H1 (cell line): ENCODE measurements around the gene TTC36. TPM values are rescaled to one million over a fixed set of nuclear protein-coding genes. Genes with fewer than 3 reads are reported as not detected.

Source experiments
- CTCF ChIA-PET: fragments of 300-600 bp; sonication (Branson Sonifier 250); formaldehyde crosslinking; loops from one replicate; lab custom pipeline; 2021; ENCODE audit not compliant: partially characterized antibody; lab: Charles Lee
- POLR2A ChIA-PET: fragments of 300-600 bp; sonication (Branson Sonifier 250); formaldehyde crosslinking; loops from one replicate; lab custom pipeline; 2021; ENCODE audit warnings: inconsistent platforms; ENCODE audit not compliant: partially characterized antibody; lab: Charles Lee
- DNase-seq, 2 experiments: peaks; one replicate each; pipeline versions ENCODE4 v3.0.0 to v3.0.0-alpha.2; 2010 to 2022; ENCODE audit warnings: low spot score in 2 of 2, low read depth in 1 of 2, mixed read lengths in 1 of 2
- FAIRE-seq: peaks from 2 replicates; lab custom pipeline; 2011; peaks lifted over from hg19 to GRCh38; lab: Jason Lieb, UNC
- H2AFZ ChIP-seq: 2 replicates; pipeline ENCODE4 v1.8.1; 2012; ENCODE audit warnings: low read length, inconsistent platforms
- H2AK5ac ChIP-seq: 2 replicates; pipeline ENCODE4 v1.6.1; 2013; ENCODE audit warnings: low read depth, low read length
- H2BK120ac ChIP-seq: replicated peaks from 2 replicates; pipeline ENCODE3; 2013; ENCODE audit warnings: low read depth, low read length, inconsistent platforms
- H2BK12ac ChIP-seq: 2 replicates; pipeline ENCODE4 v1.6.1; 2013; ENCODE audit warnings: low read depth, low read length
- H2BK15ac ChIP-seq: 2 replicates; pipeline ENCODE4 v1.6.1; 2013; ENCODE audit warnings: low read length
- H2BK20ac ChIP-seq: 2 replicates; pipeline ENCODE4 v1.6.1; 2013; ENCODE audit warnings: low read length
- H2BK5ac ChIP-seq: 2 replicates; pipeline ENCODE4 v1.6.1; 2013; ENCODE audit warnings: low read depth, low read length
- H3K14ac ChIP-seq: 2 replicates; pipeline ENCODE4 v1.6.1; 2013; ENCODE audit warnings: inconsistent platforms; ENCODE audit not compliant: insufficient read length
- H3K18ac ChIP-seq: 2 replicates; pipeline ENCODE4 v1.6.1; 2013; ENCODE audit warnings: low read length; ENCODE audit errors: extremely low read depth
- H3K23ac ChIP-seq: 2 replicates; pipeline ENCODE4 v1.6.1; 2013; ENCODE audit warnings: inconsistent platforms; ENCODE audit not compliant: insufficient read length
- H3K23me2 ChIP-seq: 2 replicates; pipeline ENCODE4 v1.6.1; 2013; ENCODE audit warnings: low read depth, low read length
- H3K27ac ChIP-seq: 2 replicates; pipeline ENCODE4 v1.6.1; 2011; ENCODE audit warnings: low read depth, low read length, inconsistent platforms
- H3K27me3 ChIP-seq, 4 experiments: replicated peaks in 1 of 4; 1 replicate in 1 of 4; 2 replicates in 3 of 4; pipeline versions ENCODE4 v1.6.1 to v1.8.1; 2011 to 2013; ENCODE audit warnings: low read length in 3 of 4, mild to moderate bottlenecking in 3 of 4, inconsistent platforms in 2 of 4, mixed read lengths in 2 of 4, moderate library complexity in 1 of 4; ENCODE audit not compliant: control insufficient read depth in 3 of 4, insufficient read depth in 3 of 4; ENCODE audit errors: extremely low read depth in 1 of 4
- H3K36me3 ChIP-seq, 4 experiments: 2 replicates each; pipeline versions ENCODE4 v1.6.1 to v1.8.1; 2011 to 2013; ENCODE audit warnings: mild to moderate bottlenecking in 4 of 4, low read length in 3 of 4, moderate library complexity in 2 of 4, control low read depth in 1 of 4, inconsistent platforms in 1 of 4; ENCODE audit not compliant: insufficient read depth in 4 of 4, control insufficient read depth in 2 of 4
- H3K4ac ChIP-seq: replicated peaks from 2 replicates; pipeline ENCODE3; 2013; ENCODE audit warnings: low read length, low read depth, mixed read lengths, inconsistent platforms; ENCODE audit not compliant: insufficient read length
- H3K4me1 ChIP-seq, 4 experiments: replicated peaks in 1 of 4; 1 replicate in 1 of 4; 2 replicates in 3 of 4; pipeline versions ENCODE4 v1.6.1 to v1.8.1; 2011 to 2013; ENCODE audit warnings: low read length in 3 of 4, inconsistent platforms in 2 of 4, mixed read lengths in 1 of 4; ENCODE audit not compliant: insufficient read depth in 4 of 4, control insufficient read depth in 3 of 4
- H3K4me2 ChIP-seq, 2 experiments: 2 replicates each; pipeline versions ENCODE4 v1.6.1 to v1.8.1; 2011 to 2013; ENCODE audit warnings: low read depth in 2 of 2, low read length in 2 of 2, control low read depth in 1 of 2, inconsistent platforms in 1 of 2, mild to moderate bottlenecking in 1 of 2; ENCODE audit not compliant: insufficient read depth in 1 of 2
- H3K4me3 ChIP-seq, 4 experiments: fragments of 200-600, 300-600 bp in 1 of 4; sonication (generic), shearing (Covaris generic), sonication (Bioruptor Twin) in 1 of 4; 2 replicates each; pipeline versions ENCODE4 v1.5.1 to v1.8.1; 2011 to 2016; ENCODE audit warnings: low read length in 4 of 4, low read depth in 3 of 4, control low read depth in 2 of 4, inconsistent platforms in 2 of 4, mild to moderate bottlenecking in 2 of 4, mixed read lengths in 1 of 4, moderate library complexity in 1 of 4; ENCODE audit not compliant: insufficient read depth in 2 of 4; ENCODE audit errors: extremely low read depth in 1 of 4
- H3K56ac ChIP-seq: replicated peaks from 2 replicates; pipeline ENCODE3; 2013; ENCODE audit warnings: low read depth, mild to moderate bottlenecking, mixed read lengths, low read length, inconsistent platforms; ENCODE audit not compliant: insufficient read length
- H3K79me1 ChIP-seq: 2 replicates; pipeline ENCODE4 v1.6.1; 2013; ENCODE audit warnings: low read depth, low read length, control low read depth
- H3K79me2 ChIP-seq, 2 experiments: 2 replicates each; pipeline versions ENCODE4 v1.6.1 to v1.8.1; 2012 to 2013; ENCODE audit warnings: low read length in 2 of 2, mild to moderate bottlenecking in 2 of 2, inconsistent platforms in 1 of 2; ENCODE audit not compliant: insufficient read depth in 2 of 2, control insufficient read depth in 1 of 2
- H3K9ac ChIP-seq, 4 experiments: replicated peaks in 1 of 4; 1 replicate in 1 of 4; 2 replicates in 3 of 4; pipeline versions ENCODE4 v1.6.1 to v1.8.1; 2011 to 2013; ENCODE audit warnings: low read depth in 3 of 4, low read length in 3 of 4, control low read depth in 2 of 4, mild to moderate bottlenecking in 2 of 4, moderate library complexity in 2 of 4, inconsistent platforms in 1 of 4; ENCODE audit errors: extremely low read depth in 1 of 4
- H3K9me3 ChIP-seq, 2 experiments: 2 replicates each; pipeline versions ENCODE4 v1.6.1 to v1.8.1; 2012 to 2013; ENCODE audit warnings: mild to moderate bottlenecking in 2 of 2, moderate library complexity in 2 of 2, control low read depth in 1 of 2, inconsistent platforms in 1 of 2, low read depth in 1 of 2, low read length in 1 of 2, mixed read lengths in 1 of 2; ENCODE audit not compliant: insufficient read depth in 2 of 2
- H4K20me1 ChIP-seq, 2 experiments: replicated peaks in 1 of 2; 2 replicates each; pipeline versions ENCODE3 to v1.8.1; 2011 to 2013; ENCODE audit warnings: inconsistent platforms in 2 of 2, low read length in 2 of 2, mild to moderate bottlenecking in 1 of 2; ENCODE audit not compliant: insufficient read depth in 2 of 2, control insufficient read depth in 1 of 2
- H4K5ac ChIP-seq: 2 replicates; pipeline ENCODE4 v1.6.1; 2013; ENCODE audit warnings: low read length, low read depth, mixed read lengths, inconsistent platforms; ENCODE audit not compliant: insufficient read length
- H4K8ac ChIP-seq: 2 replicates; pipeline ENCODE4 v1.8.0; 2013; ENCODE audit warnings: mild to moderate bottlenecking, moderate library complexity, low read length, inconsistent platforms; ENCODE audit not compliant: insufficient read depth; ENCODE audit errors: extremely low read depth
- H4K91ac ChIP-seq: replicated peaks from 2 replicates; pipeline ENCODE3; 2013; ENCODE audit warnings: low read length, mixed read lengths, inconsistent platforms; ENCODE audit not compliant: insufficient read length
- BACH1 ChIP-seq: IDR thresholded peaks from 2 replicates; pipeline ENCODE4 v1.6.1; 2012; ENCODE audit warnings: low read length, improper control_type of control experiment
- BRCA1 ChIP-seq: IDR thresholded peaks from 2 replicates; pipeline ENCODE4 v1.6.1; 2012; ENCODE audit warnings: low read depth, low read length, improper control_type of control experiment
- CHD2 ChIP-seq: IDR thresholded peaks from 2 replicates; pipeline ENCODE4 v1.6.1; 2012; ENCODE audit warnings: low read length, improper control_type of control experiment
- CTBP2 ChIP-seq: IDR thresholded peaks from 2 replicates; pipeline ENCODE4 v1.7.0; 2011; ENCODE audit warnings: borderline replicate concordance, mild to moderate bottlenecking, moderate library complexity, mixed read lengths, low read length; ENCODE audit not compliant: insufficient read depth, insufficient read length
- GABPA ChIP-seq: IDR thresholded peaks from 2 replicates; pipeline ENCODE4 v1.6.1; 2011; ENCODE audit warnings: mild to moderate bottlenecking, low read length, moderate library complexity, borderline replicate concordance; ENCODE audit not compliant: insufficient read depth
- KDM4A ChIP-seq: IDR thresholded peaks from one replicate; pipeline ENCODE4 v1.7.1; 2012; ENCODE audit warnings: low read depth, mild to moderate bottlenecking, moderate library complexity, low read length, inconsistent platforms; ENCODE audit not compliant: severe bottlenecking
- PHF8 ChIP-seq: fragments of 200-600 bp; sonication (generic); conservative IDR thresholded peaks from 2 replicates; pipeline ENCODE4 v1.7.1; 2012; ENCODE audit warnings: low read depth, mild to moderate bottlenecking, inconsistent platforms, low read length, moderate library complexity
- POU5F1 ChIP-seq: IDR thresholded peaks from 2 replicates; pipeline ENCODE4 v1.6.1; 2011; ENCODE audit warnings: low read depth, mild to moderate bottlenecking, low read length, moderate library complexity
- RFX5 ChIP-seq: IDR thresholded peaks from 2 replicates; pipeline ENCODE4 v1.6.1; 2011; ENCODE audit warnings: low read depth, low read length, improper control_type of control experiment, borderline replicate concordance
- SIX5 ChIP-seq: IDR thresholded peaks from 2 replicates; pipeline ENCODE4 v1.6.1; 2011; ENCODE audit warnings: mild to moderate bottlenecking, low read depth, low read length
- SP1 ChIP-seq: IDR thresholded peaks from 2 replicates; pipeline ENCODE4 v1.6.1; 2011; ENCODE audit warnings: low read depth, low read length
- TAF1 ChIP-seq: IDR thresholded peaks from 2 replicates; pipeline ENCODE4 v1.6.1; 2011; ENCODE audit warnings: mild to moderate bottlenecking, low read depth, low read length
- TAF7 ChIP-seq: optimal IDR thresholded peaks from 2 replicates; pipeline ENCODE3; 2011; ENCODE audit warnings: low read depth, mild to moderate bottlenecking, inconsistent platforms, low read length, moderate library complexity, borderline replicate concordance
- polyA plus RNA-seq, 7 experiments: library from polyadenylated mRNA; depleted of rRNA in 3 of 7; stranded (reverse) in 5 of 7; unstranded in 2 of 7; fragments of >200 nt in 5 of 7; fragments of 200-250 nt in 2 of 7; gene quantifications; 1 replicate in 5 of 7; 2 replicates in 1 of 7; 4 replicates in 1 of 7; pipeline versions ENCODE4 v1.2.1 to v1.2.3, GENCODE V29; 2011 to 2013; ENCODE audit warnings: missing spikeins in 2 of 7, mixed read lengths in 2 of 7
- total RNA-seq: library from RNA; stranded (reverse); fragmentation: NEBNext Ultra II Directional; extraction: Animal tissue kit (Norgen Biotek cat#: 25700); gene quantifications from 2 replicates; pipeline ENCODE4 v1.2.1, GENCODE V29; 2021
- TF ChIP-seq, protein P1 (sequence below): IDR thresholded peaks from 2 replicates; pipeline ENCODE4 v1.6.1; 2012; ENCODE audit warnings: inconsistent platforms
- TF ChIP-seq, protein P2 (sequence below): IDR thresholded peaks from 2 replicates; pipeline ENCODE4 v1.6.1; 2011; ENCODE audit warnings: low read depth, mild to moderate bottlenecking, low read length; ENCODE audit not compliant: insufficient read depth

Gene TTC36
- total and polyA plus RNA-seq, 2 of the 8 experiments (the other 6 are each of a cell fraction or from before 2014, with no cell fraction given) = not detected

DNA sequence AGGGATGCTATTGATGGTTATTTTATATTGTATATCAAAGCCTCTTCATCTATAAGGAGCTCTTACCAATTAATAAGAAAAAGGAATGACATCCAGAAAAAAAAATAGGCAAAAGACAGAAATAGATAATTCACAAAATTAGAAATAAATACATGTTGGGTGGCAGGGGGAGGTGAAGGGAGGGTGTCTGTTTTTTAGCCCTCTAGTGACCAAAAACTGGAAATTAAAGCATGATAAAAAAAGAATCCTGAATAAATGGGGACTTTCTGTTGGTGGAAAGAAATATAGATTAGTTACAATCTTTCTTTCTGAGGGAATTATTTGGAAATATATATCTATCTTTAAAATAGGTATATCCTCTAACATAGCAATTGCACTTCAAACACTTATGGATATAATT, 42.0 kb upstream of the TTC36 start:
- no peaks in the 10 kb centered on the region for H3K79me2 ChIP-seq
- H2BK12ac ChIP-seq = no peak overlapping the region
- H2BK5ac ChIP-seq = no peak overlapping the region
- peaks cover 18 to 73% (median 60%) of the 10 kb centered on the region in 4 experiments for H3K36me3 ChIP-seq
- CTCF ChIA-PET = no interaction called here
- H4K91ac ChIP-seq = no peak overlapping the region
- no peak overlapping the region for H3K4me3 ChIP-seq
- no peak overlapping the region for H4K8ac ChIP-seq
- H2BK15ac ChIP-seq = no peak overlapping the region
- H3K23ac ChIP-seq = no peak overlapping the region
- no peaks in the 10 kb centered on the region; the same call in 1 of the 2 replicates for H3K23me2 ChIP-seq
- H3K27me3 ChIP-seq = no peaks in the 10 kb centered on the region
- H3K27ac ChIP-seq = no peak overlapping the region
- no peak overlapping the region for H2AK5ac ChIP-seq
- no peaks in the 10 kb centered on the region for H3K79me1 ChIP-seq
- H3K4me1 ChIP-seq = no peaks in the 10 kb centered on the region
- H3K9ac ChIP-seq = no peak overlapping the region
- H2AFZ ChIP-seq = no peak overlapping the region
- no peak overlapping the region for H3K4me2 ChIP-seq
- no peak for FAIRE-seq
- no peak overlapping the region for H2BK120ac ChIP-seq
- no peak overlapping the region for H2BK20ac ChIP-seq
- H3K4ac ChIP-seq = no peak overlapping the region
- H3K56ac ChIP-seq = no peak overlapping the region
- DNase-seq = no peak
- H3K14ac ChIP-seq = no peak overlapping the region
- H3K18ac ChIP-seq = no peak overlapping the region
- no peak overlapping the region for H4K5ac ChIP-seq
- POLR2A ChIA-PET = no interaction called here
- H3K9me3 ChIP-seq = no peaks in the 10 kb centered on the region; a peak in 1 of 4 replicates
- peaks cover 0 to 2% of the 10 kb centered on the region in 2 experiments for H4K20me1 ChIP-seq
- no peak for TF ChIP-seq POU5F1
- TF ChIP-seq KDM4A = no peak
- no peak for TF ChIP-seq BACH1
- no peak for TF ChIP-seq RFX5
- TF ChIP-seq, protein P1, sequence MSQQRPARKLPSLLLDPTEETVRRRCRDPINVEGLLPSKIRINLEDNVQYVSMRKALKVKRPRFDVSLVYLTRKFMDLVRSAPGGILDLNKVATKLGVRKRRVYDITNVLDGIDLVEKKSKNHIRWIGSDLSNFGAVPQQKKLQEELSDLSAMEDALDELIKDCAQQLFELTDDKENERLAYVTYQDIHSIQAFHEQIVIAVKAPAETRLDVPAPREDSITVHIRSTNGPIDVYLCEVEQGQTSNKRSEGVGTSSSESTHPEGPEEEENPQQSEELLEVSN = no peak
- TF ChIP-seq CHD2 = no peak
- TF ChIP-seq BRCA1 = no peak
- no peak for TF ChIP-seq CTBP2
- no peak for TF ChIP-seq GABPA
- TF ChIP-seq SIX5 = no peak
- no peak for TF ChIP-seq PHF8
- TF ChIP-seq, protein P2, sequence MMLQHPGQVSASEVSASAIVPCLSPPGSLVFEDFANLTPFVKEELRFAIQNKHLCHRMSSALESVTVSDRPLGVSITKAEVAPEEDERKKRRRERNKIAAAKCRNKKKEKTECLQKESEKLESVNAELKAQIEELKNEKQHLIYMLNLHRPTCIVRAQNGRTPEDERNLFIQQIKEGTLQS = no peak
- no peak for TF ChIP-seq TAF1
- no peak for TF ChIP-seq TAF7
- TF ChIP-seq SP1 = no peak
